GM10248 (cell line): ENCODE results near the gene LRP1.
A peak's percentile ranks its signal among the peaks of the same experiment; 100 is the strongest.

ENCODE experiments used
- CTCF ChIA-PET: fragments of 300-600 bp; sonication (Branson Sonifier 250); formaldehyde crosslinking; extraction: SDS; loops from one replicate; lab custom pipeline; 2021; ENCODE audit warnings: antibody characterized with exemption; lab: Yijun Ruan, JAX
- POLR2A ChIA-PET: fragments of 350-650 bp; sonication (Branson Sonifier 250); formaldehyde crosslinking; extraction: SDS; loops from one replicate; lab custom pipeline; 2020; ENCODE audit warnings: antibody characterized with exemption; lab: Yijun Ruan, JAX
- DNase-seq: peaks from one replicate; pipeline ENCODE4 v3.0.0; 2012; ENCODE audit errors: extremely low spot score
- TF ChIP-seq, protein P1 (sequence below): IDR thresholded peaks from 2 replicates; pipeline ENCODE4 v1.5.1; 2012; ENCODE audit warnings: mild to moderate bottlenecking, low read depth; ENCODE audit errors: extremely low read depth, missing control alignments, control extremely low read depth

LRP1 gene

GRCh38 chr12:57241402-57242310, 113.4 kb downstream of the LRP1 start:
- POLR2A ChIA-PET, result interaction anchor here (0.6 to 6.5 kb wide), 3 partner anchors 12 to 194 kb away, joined by 3 to 32 read pairs (median 3); partner anchors contain the start of gene SHMT2
- TF ChIP-seq, protein P1, sequence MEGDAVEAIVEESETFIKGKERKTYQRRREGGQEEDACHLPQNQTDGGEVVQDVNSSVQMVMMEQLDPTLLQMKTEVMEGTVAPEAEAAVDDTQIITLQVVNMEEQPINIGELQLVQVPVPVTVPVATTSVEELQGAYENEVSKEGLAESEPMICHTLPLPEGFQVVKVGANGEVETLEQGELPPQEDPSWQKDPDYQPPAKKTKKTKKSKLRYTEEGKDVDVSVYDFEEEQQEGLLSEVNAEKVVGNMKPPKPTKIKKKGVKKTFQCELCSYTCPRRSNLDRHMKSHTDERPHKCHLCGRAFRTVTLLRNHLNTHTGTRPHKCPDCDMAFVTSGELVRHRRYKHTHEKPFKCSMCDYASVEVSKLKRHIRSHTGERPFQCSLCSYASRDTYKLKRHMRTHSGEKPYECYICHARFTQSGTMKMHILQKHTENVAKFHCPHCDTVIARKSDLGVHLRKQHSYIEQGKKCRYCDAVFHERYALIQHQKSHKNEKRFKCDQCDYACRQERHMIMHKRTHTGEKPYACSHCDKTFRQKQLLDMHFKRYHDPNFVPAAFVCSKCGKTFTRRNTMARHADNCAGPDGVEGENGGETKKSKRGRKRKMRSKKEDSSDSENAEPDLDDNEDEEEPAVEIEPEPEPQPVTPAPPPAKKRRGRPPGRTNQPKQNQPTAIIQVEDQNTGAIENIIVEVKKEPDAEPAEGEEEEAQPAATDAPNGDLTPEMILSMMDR, result no peak
- CTCF ChIA-PET, result interaction anchor here (0.9 to 22.8 kb wide), 26 partner anchors 8 to 218 kb away, joined by 3 to 403 read pairs (median 6); partner anchors contain the start of genes GLI1, INHBE, LRP1 and NXPH4
- DNase-seq, result no peak

GRCh38 chr12:57242329-57242690, 114.0 kb downstream of the LRP1 start:
- CTCF ChIA-PET, result interaction anchor here (0.8 to 22.8 kb wide), 43 partner anchors 9 to 523 kb away, joined by 3 to 403 read pairs (median 4); partner anchors contain the start of genes GLI1, INHBE, LRP1 and NXPH4
- TF ChIP-seq, protein P1, result no peak
- DNase-seq, result no peak
- POLR2A ChIA-PET, result interaction anchor here (0.6 to 6.5 kb wide), 2 partner anchors 12 to 193 kb away, joined by 3 to 32 read pairs; partner anchors contain the start of gene SHMT2

DNA sequence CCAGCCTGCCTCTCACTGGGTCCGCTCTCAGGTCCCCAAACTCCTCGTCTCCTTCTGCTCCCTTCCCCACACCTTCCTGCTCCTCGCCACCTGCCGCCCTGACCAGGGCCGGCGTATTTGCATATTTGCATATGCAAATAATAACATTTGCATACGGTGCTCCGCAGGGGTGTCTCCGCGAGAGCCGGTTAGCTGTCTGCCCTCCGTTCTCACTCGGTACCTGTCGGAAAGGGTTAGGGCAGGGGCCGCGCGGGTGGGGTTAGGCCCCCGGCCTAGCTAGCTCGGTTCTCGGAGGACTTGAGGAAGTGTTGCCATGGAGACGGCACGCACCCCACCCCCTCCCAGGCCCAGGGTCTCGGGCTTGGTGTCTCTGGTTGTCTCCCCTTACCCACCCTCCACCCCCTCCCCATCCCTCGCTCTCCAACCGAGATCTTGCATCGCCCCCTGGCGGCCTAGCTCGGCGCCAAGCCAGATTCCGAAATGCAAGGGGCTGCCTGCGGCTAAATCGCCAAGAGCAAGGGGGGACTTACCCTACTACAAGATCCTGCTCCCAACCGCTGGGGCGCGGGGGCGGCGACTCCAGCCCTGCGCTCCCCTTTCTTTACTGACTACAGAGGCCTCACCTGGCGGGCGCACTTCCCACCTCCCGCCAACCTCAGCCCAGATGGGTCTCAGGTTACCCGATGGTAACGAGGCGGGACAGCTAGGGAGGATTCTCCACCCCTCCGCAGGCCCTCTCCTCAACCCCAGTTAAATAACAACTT, 114.6 kb downstream of the LRP1 start:
- peak; percentile 72 for DNase-seq
- POLR2A ChIA-PET, result interaction anchor here (0.6 to 6.5 kb wide), 2 partner anchors 13 to 46 kb away, joined by 3 to 32 read pairs; partner anchors contain the start of gene SHMT2
- TF ChIP-seq, protein P1, result peak; percentile 85
- CTCF ChIA-PET, result interaction anchor here (0.7 to 22.8 kb wide), 48 partner anchors 9 to 524 kb away, joined by 3 to 403 read pairs (median 4); partner anchors contain the start of genes GLI1, INHBE, LRP1 and NXPH4

- DNase-seq, result peak; percentile 82
- TF ChIP-seq, protein P1, result peak; percentile 85
- ChIA-PET POLR2A (interaction anchor here (0.6 to 6.5 kb wide), 2 partner anchors 14 to 45 kb away, joined by 3 to 32 read pairs; partner anchors contain the start of gene SHMT2), CTCF (interaction anchor here (0.7 to 22.8 kb wide), 40 partner anchors 8 to 525 kb away, joined by 3 to 403 read pairs (median 4); partner anchors contain the start of genes GLI1, INHBE, LRP1 and NXPH4)
These were observed 115.4 kb downstream of the LRP1 start for GRCh38 chr12:57243521-57244311.

DNA sequence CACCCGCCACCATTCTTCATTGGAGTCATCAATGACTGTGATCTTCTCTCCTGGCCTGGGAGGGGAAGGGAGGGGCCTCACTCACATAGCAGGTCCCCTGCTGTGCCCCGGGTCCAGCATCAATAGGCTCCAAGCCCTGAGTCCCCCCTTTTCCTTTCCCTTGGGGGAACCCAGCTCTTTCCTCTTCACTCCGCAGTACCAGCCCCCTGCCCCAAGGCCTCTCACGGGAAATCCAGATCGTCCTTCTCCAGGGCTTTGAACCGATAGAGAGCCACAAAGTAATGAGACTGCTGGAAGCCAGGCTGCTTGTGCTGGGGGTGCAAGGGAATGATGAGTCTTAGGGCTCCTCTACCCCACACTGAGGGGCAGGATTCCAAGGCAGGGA, 116.0 kb downstream of the LRP1 start:
- DNase-seq, result no peak
- POLR2A ChIA-PET, result no interaction called here
- TF ChIP-seq, protein P1, result no peak
- CTCF ChIA-PET, result interaction anchor here (0.7 to 22.8 kb wide), 14 partner anchors 9 to 273 kb away, joined by 3 to 403 read pairs (median 12); partner anchors contain the start of genes GLI1, INHBE, NXPH4 and SHMT2
